GM19463 (cell line): ENCODE measurements around the gene B2M.
"Not testable (repeated sequence)": the region's sequence is repeated elsewhere in the genome, so short reads cannot be mapped to it uniquely, and the experiment has no call there.

Source experiments
- ATAC-seq: cut with Tn5 transposase; IDR thresholded peaks from one replicate; pipeline ENCODE4 v1.9.1; 2021; ENCODE audit warnings: mild to moderate bottlenecking, moderate library complexity; ENCODE audit not compliant: unreplicated experiment

Gene B2M

GRCh38 chr15:44697014-44697413 lies 14.3 kb upstream of the B2M start:
- ATAC-seq = no peak

DNA sequence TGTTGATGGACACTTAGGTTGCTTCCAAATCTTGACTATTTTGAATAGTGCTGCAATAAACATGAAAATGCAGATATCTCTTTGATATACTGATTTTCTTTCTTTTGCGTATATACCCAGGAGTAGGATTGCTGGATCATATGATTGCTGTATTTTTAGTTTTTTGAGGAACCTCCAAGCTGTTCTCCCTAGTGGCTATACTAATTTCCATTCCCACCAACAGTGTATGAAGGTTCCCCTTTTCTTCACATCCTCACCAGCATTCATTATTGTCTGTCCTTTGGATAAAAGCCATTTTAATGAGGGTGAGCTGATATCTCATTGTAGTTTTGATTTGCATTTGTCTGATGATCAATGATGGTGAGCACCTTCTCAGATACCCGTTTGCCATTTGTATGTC lies 12.7 kb upstream of the B2M start:
- ATAC-seq = no peak

GRCh38 chr15:44700676-44701075 lies 10.6 kb upstream of the B2M start:
- ATAC-seq = not testable (repeated sequence)

DNA sequence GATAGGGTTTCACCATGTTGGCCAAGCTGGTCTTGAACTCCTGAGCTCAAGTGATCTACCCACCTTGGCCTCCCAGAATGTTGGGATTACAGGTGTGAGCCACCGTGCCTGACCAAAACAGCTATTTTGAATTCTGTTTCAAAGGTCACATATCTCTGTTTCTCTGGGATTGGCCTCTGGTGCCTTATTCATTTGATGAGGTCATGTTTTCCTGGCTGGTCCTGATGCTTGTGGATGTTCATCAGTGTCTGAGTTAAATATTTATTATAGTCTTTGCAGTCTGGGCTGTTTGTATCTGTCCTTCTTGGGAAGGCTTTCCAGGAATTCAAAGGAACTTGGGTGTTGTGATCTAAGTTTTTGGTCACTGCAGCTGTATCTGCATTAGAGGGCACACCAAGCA lies 5.3 kb upstream of the B2M start:
- no peak for ATAC-seq

- no peak for ATAC-seq
Measured at GRCh38 chr15:44706401-44706800, 4.9 kb upstream of the B2M start.

GRCh38 chr15:44706946-44707636 lies 4.2 kb upstream of the B2M start:
- no peak for ATAC-seq

DNA sequence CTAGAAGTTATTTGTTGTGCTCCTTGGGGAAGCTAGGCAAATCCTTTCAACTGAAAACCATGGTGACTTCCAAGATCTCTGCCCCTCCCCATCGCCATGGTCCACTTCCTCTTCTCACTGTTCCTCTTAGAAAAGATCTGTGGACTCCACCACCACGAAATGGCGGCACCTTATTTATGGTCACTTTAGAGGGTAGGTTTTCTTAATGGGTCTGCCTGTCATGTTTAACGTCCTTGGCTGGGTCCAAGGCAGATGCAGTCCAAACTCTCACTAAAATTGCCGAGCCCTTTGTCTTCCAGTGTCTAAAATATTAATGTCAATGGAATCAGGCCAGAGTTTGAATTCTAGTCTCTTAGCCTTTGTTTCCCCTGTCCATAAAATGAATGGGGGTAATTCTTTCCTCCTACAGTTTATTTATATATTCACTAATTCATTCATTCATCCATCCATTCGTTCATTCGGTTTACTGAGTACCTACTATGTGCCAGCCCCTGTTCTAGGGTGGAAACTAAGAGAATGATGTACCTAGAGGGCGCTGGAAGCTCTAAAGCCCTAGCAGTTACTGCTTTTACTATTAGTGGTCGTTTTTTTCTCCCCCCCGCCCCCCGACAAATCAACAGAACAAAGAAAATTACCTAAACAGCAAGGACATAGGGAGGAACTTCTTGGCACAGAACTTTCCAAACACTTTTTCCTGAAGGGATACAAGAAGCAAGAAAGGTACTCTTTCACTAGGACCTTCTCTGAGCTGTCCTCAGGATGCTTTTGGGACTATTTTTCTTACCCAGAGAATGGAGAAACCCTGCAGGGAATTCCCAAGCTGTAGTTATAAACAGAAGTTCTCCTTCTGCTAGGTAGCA lies 851 bp upstream of the B2M start:
- ATAC-seq = peak; percentile 24

- peak; percentile 17 for ATAC-seq
Measured at GRCh38 chr15:44711743-44712345, 527 bp downstream of the B2M start.

DNA sequence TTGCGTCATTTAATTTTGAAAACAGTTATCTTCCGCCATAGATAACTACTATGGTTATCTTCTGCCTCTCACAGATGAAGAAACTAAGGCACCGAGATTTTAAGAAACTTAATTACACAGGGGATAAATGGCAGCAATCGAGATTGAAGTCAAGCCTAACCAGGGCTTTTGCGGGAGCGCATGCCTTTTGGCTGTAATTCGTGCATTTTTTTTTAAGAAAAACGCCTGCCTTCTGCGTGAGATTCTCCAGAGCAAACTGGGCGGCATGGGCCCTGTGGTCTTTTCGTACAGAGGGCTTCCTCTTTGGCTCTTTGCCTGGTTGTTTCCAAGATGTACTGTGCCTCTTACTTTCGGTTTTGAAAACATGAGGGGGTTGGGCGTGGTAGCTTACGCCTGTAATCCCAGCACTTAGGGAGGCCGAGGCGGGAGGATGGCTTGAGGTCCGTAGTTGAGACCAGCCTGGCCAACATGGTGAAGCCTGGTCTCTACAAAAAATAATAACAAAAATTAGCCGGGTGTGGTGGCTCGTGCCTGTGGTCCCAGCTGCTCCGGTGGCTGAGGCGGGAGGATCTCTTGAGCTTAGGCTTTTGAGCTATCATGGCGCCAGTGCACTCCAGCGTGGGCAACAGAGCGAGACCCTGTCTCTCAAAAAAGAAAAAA lies 1.2 kb downstream of the B2M start:
- no peak for ATAC-seq

- ATAC-seq = no peak
Measured at GRCh38 chr15:44713006-44713966, 2.0 kb downstream of the B2M start.

DNA sequence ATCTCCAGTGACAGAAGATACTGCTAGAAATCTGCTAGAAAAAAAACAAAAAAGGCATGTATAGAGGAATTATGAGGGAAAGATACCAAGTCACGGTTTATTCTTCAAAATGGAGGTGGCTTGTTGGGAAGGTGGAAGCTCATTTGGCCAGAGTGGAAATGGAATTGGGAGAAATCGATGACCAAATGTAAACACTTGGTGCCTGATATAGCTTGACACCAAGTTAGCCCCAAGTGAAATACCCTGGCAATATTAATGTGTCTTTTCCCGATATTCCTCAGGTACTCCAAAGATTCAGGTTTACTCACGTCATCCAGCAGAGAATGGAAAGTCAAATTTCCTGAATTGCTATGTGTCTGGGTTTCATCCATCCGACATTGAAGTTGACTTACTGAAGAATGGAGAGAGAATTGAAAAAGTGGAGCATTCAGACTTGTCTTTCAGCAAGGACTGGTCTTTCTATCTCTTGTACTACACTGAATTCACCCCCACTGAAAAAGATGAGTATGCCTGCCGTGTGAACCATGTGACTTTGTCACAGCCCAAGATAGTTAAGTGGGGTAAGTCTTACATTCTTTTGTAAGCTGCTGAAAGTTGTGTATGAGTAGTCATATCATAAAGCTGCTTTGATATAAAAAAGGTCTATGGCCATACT lies 4.0 kb downstream of the B2M start:
- ATAC-seq = no peak

GRCh38 chr15:44715797-44716334 lies 4.5 kb downstream of the B2M start:
- ATAC-seq = no peak

GRCh38 chr15:44716983-44717602 lies 5.8 kb downstream of the B2M start:
- no peak for ATAC-seq

DNA sequence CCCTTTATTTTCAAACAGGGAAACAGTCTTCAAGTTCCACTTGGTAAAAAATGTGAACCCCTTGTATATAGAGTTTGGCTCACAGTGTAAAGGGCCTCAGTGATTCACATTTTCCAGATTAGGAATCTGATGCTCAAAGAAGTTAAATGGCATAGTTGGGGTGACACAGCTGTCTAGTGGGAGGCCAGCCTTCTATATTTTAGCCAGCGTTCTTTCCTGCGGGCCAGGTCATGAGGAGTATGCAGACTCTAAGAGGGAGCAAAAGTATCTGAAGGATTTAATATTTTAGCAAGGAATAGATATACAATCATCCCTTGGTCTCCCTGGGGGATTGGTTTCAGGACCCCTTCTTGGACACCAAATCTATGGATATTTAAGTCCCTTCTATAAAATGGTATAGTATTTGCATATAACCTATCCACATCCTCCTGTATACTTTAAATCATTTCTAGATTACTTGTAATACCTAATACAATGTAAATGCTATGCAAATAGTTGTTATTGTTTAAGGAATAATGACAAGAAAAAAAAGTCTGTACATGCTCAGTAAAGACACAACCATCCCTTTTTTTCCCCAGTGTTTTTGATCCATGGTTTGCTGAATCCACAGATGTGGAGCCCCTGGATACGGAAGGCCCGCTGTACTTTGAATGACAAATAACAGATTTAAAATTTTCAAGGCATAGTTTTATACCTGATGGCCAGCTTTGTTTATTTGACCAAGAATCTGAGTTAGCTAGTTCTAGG lies 7.0 kb downstream of the B2M start:
- ATAC-seq = no peak

- ATAC-seq = no peak
Measured at GRCh38 chr15:44718927-44719292, 7.6 kb downstream of the B2M start.

- ATAC-seq = peak; percentile 64
Measured at GRCh38 chr15:44719293-44719999, 8.1 kb downstream of the B2M start.

DNA sequence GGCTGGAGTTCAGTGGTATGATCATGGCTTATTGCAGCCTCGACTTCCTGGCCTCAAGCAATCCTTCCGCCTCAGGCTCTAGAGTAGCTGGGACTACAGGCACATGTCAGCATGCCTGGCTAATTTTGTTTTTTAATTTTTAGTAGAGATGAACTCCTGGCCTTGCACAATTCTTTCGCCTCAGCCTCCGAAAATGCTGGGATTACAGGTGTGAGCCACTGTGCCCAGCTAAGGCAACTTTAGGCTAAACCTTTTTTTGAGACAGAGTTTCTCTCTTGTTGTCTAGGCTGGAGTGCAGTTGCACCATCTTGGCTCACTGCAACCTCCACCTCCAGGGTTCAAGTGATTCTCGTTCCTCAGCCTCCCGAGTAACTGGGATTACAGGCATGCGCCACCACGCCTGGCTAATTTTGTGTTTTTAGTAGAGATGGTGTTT lies 8.7 kb downstream of the B2M start:
- ATAC-seq = peak; percentile 3
